Activated naive CD4-positive, alpha-beta T cell treated with anti-CD3 and anti-CD28 coated beads, Interleukin-2, amount 10 ng/mL, durations not matched to agents 7 days and 5 days (primary cell): ENCODE data around the gene SDCCAG8.

ENCODE experiments used
- CTCF ChIA-PET: fragments of 350-600 bp; sonication (Branson Sonifier 250); formaldehyde crosslinking; loops from one replicate; lab custom pipeline; 2021; ENCODE audit warnings: antibody characterized with exemption; lab: Charles Lee
- DNase-seq: peaks from one replicate; pipeline ENCODE4 v3.0.0-alpha.2; 2020
- H3K27ac Mint-ChIP-seq: one replicate; pipeline ENCODE4 v1.8.0; 2021; ENCODE audit warnings: mild to moderate bottlenecking, moderate library complexity, mixed read lengths
- H3K27me3 Mint-ChIP-seq: one replicate; pipeline ENCODE4 v1.8.0; 2021; ENCODE audit warnings: mild to moderate bottlenecking, mixed read lengths
- H3K36me3 Mint-ChIP-seq: one replicate; pipeline ENCODE4 v1.8.0; 2021; ENCODE audit warnings: mixed read lengths
- H3K4me1 Mint-ChIP-seq: one replicate; pipeline ENCODE4 v1.8.0; 2021; ENCODE audit warnings: mixed read lengths
- H3K4me3 Mint-ChIP-seq: one replicate; pipeline ENCODE4 v1.8.0; 2021; ENCODE audit warnings: mild to moderate bottlenecking, moderate library complexity, mixed read lengths
- H3K9me3 Mint-ChIP-seq: one replicate; pipeline ENCODE4 v1.8.0; 2021; ENCODE audit warnings: mixed read lengths

SDCCAG8 gene

GRCh38 chr1:243343970-243344937, 88.4 kb downstream of the SDCCAG8 start:
- Mint-ChIP-seq H3K4me1 (peaks cover 6% of the 10 kb centered on the region), H3K36me3 (peaks cover 10% of the 10 kb centered on the region), H3K27me3 (no peaks in the 10 kb centered on the region), H3K27ac (no peak overlapping the region), H3K4me3 (no peak overlapping the region), H3K9me3 (no peaks in the 10 kb centered on the region)
- DNase-seq = no peak
- CTCF ChIA-PET = interaction anchor here (0.7 to 2.9 kb wide), 27 partner anchors 10 to 954 kb away, joined by 3 to 29 read pairs (median 3); no protein-coding TSS in a partner anchor

- Mint-ChIP-seq H3K36me3 (peaks cover 10% of the 10 kb centered on the region), H3K27me3 (no peaks in the 10 kb centered on the region), H3K4me1 (peaks cover 6% of the 10 kb centered on the region), H3K9me3 (no peaks in the 10 kb centered on the region), H3K4me3 (no peak overlapping the region), H3K27ac (no peak overlapping the region)
- CTCF ChIA-PET = interaction anchor here (0.9 to 1.0 kb wide), 2 partner anchors 9 to 23 kb away, joined by 3 read pairs; no protein-coding TSS in a partner anchor
- DNase-seq = no peak
Measured at GRCh38 chr1:243345205-243345604, 89.4 kb downstream of the SDCCAG8 start.

GRCh38 chr1:243346016-243346415, 90.2 kb downstream of the SDCCAG8 start:
- Mint-ChIP-seq H3K4me3 (no peak overlapping the region), H3K36me3 (peaks cover 8% of the 10 kb centered on the region), H3K27me3 (no peaks in the 10 kb centered on the region), H3K9me3 (no peaks in the 10 kb centered on the region), H3K4me1 (peaks cover 6% of the 10 kb centered on the region), H3K27ac (no peak overlapping the region)
- DNase-seq = no peak
- CTCF ChIA-PET = interaction anchor here (0.8 to 1.4 kb wide), 2 partner anchors 63 to 405 kb away, joined by 3 read pairs; no protein-coding TSS in a partner anchor

GRCh38 chr1:243346468-243346867, 90.6 kb downstream of the SDCCAG8 start:
- Mint-ChIP-seq H3K36me3 (peaks cover 11% of the 10 kb centered on the region), H3K4me3 (no peak overlapping the region), H3K27me3 (no peaks in the 10 kb centered on the region)

GRCh38 chr1:243348331-243348730, 92.5 kb downstream of the SDCCAG8 start:
- Mint-ChIP-seq H3K9me3 (no peaks in the 10 kb centered on the region), H3K36me3 (peaks cover 12% of the 10 kb centered on the region), H3K4me3 (no peak overlapping the region), H3K27ac (no peak overlapping the region), H3K27me3 (no peaks in the 10 kb centered on the region), H3K4me1 (peaks cover 9% of the 10 kb centered on the region)
- CTCF ChIA-PET = no interaction called here
- no peak for DNase-seq

More at GRCh38 chr1:243346468-243346867, 90.6 kb downstream of the SDCCAG8 start:
- H3K4me1 Mint-ChIP-seq = peaks cover 6% of the 10 kb centered on the region
- H3K9me3 Mint-ChIP-seq = no peaks in the 10 kb centered on the region
- no peak overlapping the region for H3K27ac Mint-ChIP-seq
- CTCF ChIA-PET = interaction anchor here (0.8 to 1.4 kb wide), 2 partner anchors 62 to 405 kb away, joined by 3 read pairs; no protein-coding TSS in a partner anchor
- no peak for DNase-seq

- DNase-seq = no peak
- Mint-ChIP-seq H3K4me1 (peaks cover 14% of the 10 kb centered on the region), H3K36me3 (peaks cover 10% of the 10 kb centered on the region), H3K27me3 (no peaks in the 10 kb centered on the region), H3K4me3 (no peak overlapping the region), H3K9me3 (no peaks in the 10 kb centered on the region), H3K27ac (no peak overlapping the region)
- CTCF ChIA-PET = no interaction called here
Measured at GRCh38 chr1:243349128-243349527, 93.3 kb downstream of the SDCCAG8 start.

- Mint-ChIP-seq H3K4me3 (no peak overlapping the region), H3K27ac (no peak overlapping the region), H3K36me3 (peaks cover 13% of the 10 kb centered on the region), H3K4me1 (peaks cover 17% of the 10 kb centered on the region), H3K9me3 (no peaks in the 10 kb centered on the region), H3K27me3 (no peaks in the 10 kb centered on the region)
- CTCF ChIA-PET = no interaction called here
- no peak for DNase-seq
Measured at GRCh38 chr1:243351337-243351736, 95.5 kb downstream of the SDCCAG8 start.

GRCh38 chr1:243354511-243355153, 98.8 kb downstream of the SDCCAG8 start:
- H3K27me3 Mint-ChIP-seq = no peaks in the 10 kb centered on the region
- H3K4me1 Mint-ChIP-seq = peaks cover 17% of the 10 kb centered on the region
- peaks cover 8% of the 10 kb centered on the region for H3K36me3 Mint-ChIP-seq
- peak overlapping the region; percentile 31 for H3K27ac Mint-ChIP-seq
- DNase-seq = no peak
- peak overlapping the region; percentile 30 for H3K4me3 Mint-ChIP-seq
- no peaks in the 10 kb centered on the region for H3K9me3 Mint-ChIP-seq
- CTCF ChIA-PET = interaction anchor here (0.7 to 2.0 kb wide), 2 partner anchors 10 to 11 kb away, joined by 3 to 6 read pairs; no protein-coding TSS in a partner anchor

GRCh38 chr1:243363832-243364231, 108.0 kb downstream of the SDCCAG8 start:
- no peak for DNase-seq
- no peaks in the 10 kb centered on the region for H3K9me3 Mint-ChIP-seq
- CTCF ChIA-PET = interaction anchor here (0.8 kb wide), 1 partner anchor 20 kb away, joined by 3 read pairs; no protein-coding TSS in a partner anchor
- H3K4me3 Mint-ChIP-seq = no peak overlapping the region
- H3K36me3 Mint-ChIP-seq = peaks cover 4% of the 10 kb centered on the region
- H3K4me1 Mint-ChIP-seq = no peaks in the 10 kb centered on the region
- H3K27ac Mint-ChIP-seq = no peak overlapping the region
- H3K27me3 Mint-ChIP-seq = no peaks in the 10 kb centered on the region

GRCh38 chr1:243364330-243364729, 108.5 kb downstream of the SDCCAG8 start:
- Mint-ChIP-seq H3K9me3 (no peaks in the 10 kb centered on the region), H3K27me3 (no peaks in the 10 kb centered on the region), H3K4me1 (no peaks in the 10 kb centered on the region), H3K36me3 (peaks cover 4% of the 10 kb centered on the region), H3K4me3 (no peak overlapping the region), H3K27ac (no peak overlapping the region)
- DNase-seq = no peak
- CTCF ChIA-PET = interaction anchor here (0.8 kb wide), 1 partner anchor 21 kb away, joined by 3 read pairs; no protein-coding TSS in a partner anchor

GRCh38 chr1:243364866-243365265, 109.0 kb downstream of the SDCCAG8 start:
- Mint-ChIP-seq H3K9me3 (no peaks in the 10 kb centered on the region), H3K4me1 (no peaks in the 10 kb centered on the region), H3K36me3 (peaks cover 5% of the 10 kb centered on the region), H3K27ac (no peak overlapping the region), H3K4me3 (no peak overlapping the region), H3K27me3 (no peaks in the 10 kb centered on the region)
- CTCF ChIA-PET = no interaction called here
- no peak for DNase-seq

GRCh38 chr1:243367314-243367713, 111.5 kb downstream of the SDCCAG8 start:
- H3K4me3 Mint-ChIP-seq = no peak overlapping the region
- H3K27me3 Mint-ChIP-seq = no peaks in the 10 kb centered on the region
- CTCF ChIA-PET = interaction anchor here (0.7 kb wide), 1 partner anchor 400 kb away, joined by 3 read pairs; no protein-coding TSS in a partner anchor
- H3K27ac Mint-ChIP-seq = no peak overlapping the region
- no peaks in the 10 kb centered on the region for H3K9me3 Mint-ChIP-seq
- no peak for DNase-seq
- peaks cover 2% of the 10 kb centered on the region for H3K36me3 Mint-ChIP-seq
- H3K4me1 Mint-ChIP-seq = no peaks in the 10 kb centered on the region

GRCh38 chr1:243374412-243374811, 118.6 kb downstream of the SDCCAG8 start:
- peaks cover 16% of the 10 kb centered on the region for H3K9me3 Mint-ChIP-seq
- DNase-seq = no peak
- no peaks in the 10 kb centered on the region for H3K27me3 Mint-ChIP-seq
- peaks cover 13% of the 10 kb centered on the region for H3K36me3 Mint-ChIP-seq
- no peaks in the 10 kb centered on the region for H3K4me1 Mint-ChIP-seq
- CTCF ChIA-PET = no interaction called here
- H3K27ac Mint-ChIP-seq = no peak overlapping the region
- H3K4me3 Mint-ChIP-seq = no peak overlapping the region

- peaks cover 11% of the 10 kb centered on the region for H3K36me3 Mint-ChIP-seq
- CTCF ChIA-PET = no interaction called here
- no peak overlapping the region for H3K27ac Mint-ChIP-seq
Measured at GRCh38 chr1:243375596-243375995, 119.8 kb downstream of the SDCCAG8 start.

More at GRCh38 chr1:243375596-243375995, 119.8 kb downstream of the SDCCAG8 start:
- H3K4me1 Mint-ChIP-seq = no peaks in the 10 kb centered on the region
- peaks cover 16% of the 10 kb centered on the region for H3K9me3 Mint-ChIP-seq
- no peak overlapping the region for H3K4me3 Mint-ChIP-seq
- DNase-seq = no peak
- no peaks in the 10 kb centered on the region for H3K27me3 Mint-ChIP-seq
